AG10803 (cell line): ENCODE measurements around the gene AOC1.
"Not testable (repeated sequence)": the region's sequence is repeated elsewhere in the genome, so short reads cannot be mapped to it uniquely, and the experiment has no call there.

Experiments
- DNase-seq: peaks from one replicate; pipeline ENCODE4 v3.0.0; 2010; ENCODE audit warnings: low read depth
- H3K4me3 ChIP-seq: 2 replicates; pipeline ENCODE4 v1.5.1; 2011; ENCODE audit warnings: mild to moderate bottlenecking, low read length, control low read depth
- CTCF ChIP-seq: conservative IDR thresholded peaks from 2 replicates; pipeline ENCODE4 v1.5.1; 2011; ENCODE audit warnings: mild to moderate bottlenecking, low read length, control low read depth, inconsistent platforms

AOC1 gene

GRCh38 chr7:150904011-150904909 lies 51.9 kb downstream of the AOC1 start:
- no peak overlapping the region for H3K4me3 ChIP-seq
- TF ChIP-seq CTCF: no peak
- no peak for DNase-seq

GRCh38 chr7:150908173-150908572 lies 55.9 kb downstream of the AOC1 start:
- no peak for TF ChIP-seq CTCF
- DNase-seq: no peak
- no peak overlapping the region for H3K4me3 ChIP-seq

- no peak for DNase-seq
- H3K4me3 ChIP-seq: no peak overlapping the region
- no peak for TF ChIP-seq CTCF
Observed at GRCh38 chr7:150909200-150909995, 57.1 kb downstream of the AOC1 start.

- not testable (repeated sequence) for H3K4me3 ChIP-seq, DNase-seq
Observed at GRCh38 chr7:150910305-150910995, 58.1 kb downstream of the AOC1 start.

- no peak for TF ChIP-seq CTCF
- H3K4me3 ChIP-seq: no peak overlapping the region
- no peak for DNase-seq
Observed at GRCh38 chr7:150910996-150911422, 58.7 kb downstream of the AOC1 start.
